ENCODE data around the gene NLN.
"Not testable (repeated sequence)": the region's sequence is repeated elsewhere in the genome, so short reads cannot be mapped to it uniquely, and the experiment has no call there.

NLN gene

DNA sequence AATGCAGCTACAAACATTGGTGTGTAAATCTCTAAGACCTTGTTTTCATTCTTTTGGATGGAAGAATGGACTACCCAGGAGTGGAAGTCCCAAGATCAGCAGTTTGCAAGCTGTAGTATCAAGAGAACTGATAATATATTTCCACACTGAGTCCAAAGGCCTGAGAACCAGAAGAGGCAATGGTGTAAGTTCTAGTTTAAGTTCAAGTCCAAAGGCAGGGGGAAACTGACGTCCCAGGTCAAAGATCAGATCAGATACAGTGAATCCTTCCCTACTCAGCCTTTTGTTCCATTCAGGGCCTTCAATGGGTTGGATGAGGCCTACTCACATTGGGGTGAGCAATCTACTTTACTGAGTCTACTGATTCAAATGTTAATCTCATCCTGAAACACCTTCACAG is 124.1 kb downstream of the NLN start:
- TF ChIP-seq CTCF (IDR thresholded peaks at IDR 0.05; ENCODE audit: extremely low read depth, missing control alignments): no peak
- no peak for DNase-seq (ENCODE audit: low spot score)

- not testable (repeated sequence) for DNase-seq (ENCODE audit: low spot score)
Observed at GRCh38 chr5:65847019-65847418, 125.0 kb downstream of the NLN start.

DNA sequence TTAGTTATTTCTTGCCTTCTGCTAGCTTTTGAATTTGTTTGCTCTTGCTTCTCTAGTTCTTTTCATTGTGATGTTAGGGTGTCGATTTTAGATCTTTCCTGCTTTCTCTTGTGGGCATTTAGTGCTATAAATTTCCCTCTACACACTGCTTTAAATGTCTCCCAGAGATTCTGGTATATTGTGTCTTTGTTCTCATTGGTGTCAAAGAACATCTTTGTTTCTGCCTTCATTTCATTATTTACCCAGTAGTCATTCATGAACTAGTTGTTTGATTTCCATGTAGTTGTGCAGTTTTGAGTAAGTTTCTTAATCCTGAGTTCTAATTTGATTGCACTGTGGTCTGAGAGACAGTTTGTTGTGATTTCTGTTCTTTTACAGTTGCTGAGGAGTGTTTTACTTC is 127.9 kb downstream of the NLN start:
- not testable (repeated sequence) for DNase-seq (ENCODE audit: low spot score)

- DNase-seq (ENCODE audit: low spot score): no peak
- TF ChIP-seq CTCF (IDR thresholded peaks at IDR 0.05; ENCODE audit: extremely low read depth, missing control alignments): no peak
Observed at GRCh38 chr5:65854925-65855324, 132.9 kb downstream of the NLN start.

DNA sequence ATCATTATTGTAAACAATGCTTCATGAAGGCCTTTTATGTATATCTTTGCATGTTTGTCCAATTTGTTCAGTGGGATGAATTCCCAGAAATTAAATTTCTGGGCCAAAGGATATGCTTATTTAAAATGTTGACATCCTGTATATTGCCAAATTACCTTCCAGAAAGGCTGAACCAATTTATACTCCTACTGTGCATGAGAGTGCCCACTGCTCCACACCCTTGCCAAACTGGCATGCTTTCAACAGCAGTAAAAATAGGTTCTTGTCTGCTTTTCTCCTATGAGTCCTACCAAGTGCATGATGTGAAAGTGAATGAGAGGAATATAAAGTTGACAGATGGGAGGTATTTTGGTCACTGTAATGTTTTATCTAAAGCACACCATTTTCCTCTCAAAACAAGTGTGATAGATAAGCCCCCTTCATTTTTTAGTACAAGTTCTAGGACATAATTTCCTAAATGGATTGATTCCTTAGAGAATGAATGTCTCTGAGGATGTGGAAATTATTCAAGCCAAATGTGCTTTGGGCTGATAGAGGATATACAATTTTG is 133.8 kb downstream of the NLN start:
- no peak for DNase-seq (ENCODE audit: low spot score)
- no peak for TF ChIP-seq CTCF (IDR thresholded peaks at IDR 0.05; ENCODE audit: extremely low read depth, missing control alignments)

DNA sequence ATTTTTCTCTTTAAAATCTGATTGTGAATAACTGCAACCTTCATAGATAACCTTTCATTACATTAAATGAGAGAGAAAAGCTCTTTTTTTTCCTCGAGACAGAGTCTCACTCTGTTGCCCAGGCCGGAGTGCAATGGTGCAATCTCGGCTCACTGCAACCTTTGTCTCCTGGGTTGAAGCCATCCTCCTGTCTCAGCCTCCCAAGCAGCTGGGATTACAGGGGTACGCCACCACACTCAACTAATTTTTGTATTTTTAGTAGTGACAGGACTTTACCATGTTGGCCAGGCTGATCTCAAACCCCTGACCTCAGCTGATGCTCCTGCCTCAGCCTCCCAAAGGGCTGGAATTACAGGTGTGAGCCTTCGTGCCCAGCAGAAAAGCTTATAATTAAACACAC is 134.5 kb downstream of the NLN start:
- no peak for TF ChIP-seq CTCF (IDR thresholded peaks at IDR 0.05; ENCODE audit: extremely low read depth, missing control alignments)
- DNase-seq (ENCODE audit: low spot score): no peak

- DNase-seq (ENCODE audit: low spot score): no peak
- TF ChIP-seq CTCF (IDR thresholded peaks at IDR 0.05; ENCODE audit: extremely low read depth, missing control alignments): no peak
Observed at GRCh38 chr5:65858316-65858715, 136.3 kb downstream of the NLN start.

DNA sequence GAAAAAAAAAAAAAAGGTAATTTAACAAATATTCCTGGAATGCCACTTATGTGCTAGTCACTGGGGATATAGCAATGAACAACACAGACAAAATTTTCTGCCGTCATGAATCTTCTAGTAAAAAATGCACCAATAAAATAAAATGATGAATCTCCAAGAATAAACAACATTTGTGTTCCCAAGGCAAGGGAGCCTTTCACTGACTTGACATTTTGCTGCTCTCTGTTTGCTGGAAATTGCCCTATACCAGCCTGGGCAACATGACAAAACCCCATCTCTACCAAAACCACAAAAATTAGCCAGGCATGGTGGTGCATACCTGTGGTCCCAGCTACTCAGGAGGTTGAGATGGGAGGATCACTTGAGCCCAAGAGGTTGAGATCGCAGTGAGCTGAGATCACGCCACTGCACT is 139.8 kb downstream of the NLN start:
- TF ChIP-seq CTCF (IDR thresholded peaks at IDR 0.05; ENCODE audit: extremely low read depth, missing control alignments): no peak
- no peak for DNase-seq (ENCODE audit: low spot score)

DNA sequence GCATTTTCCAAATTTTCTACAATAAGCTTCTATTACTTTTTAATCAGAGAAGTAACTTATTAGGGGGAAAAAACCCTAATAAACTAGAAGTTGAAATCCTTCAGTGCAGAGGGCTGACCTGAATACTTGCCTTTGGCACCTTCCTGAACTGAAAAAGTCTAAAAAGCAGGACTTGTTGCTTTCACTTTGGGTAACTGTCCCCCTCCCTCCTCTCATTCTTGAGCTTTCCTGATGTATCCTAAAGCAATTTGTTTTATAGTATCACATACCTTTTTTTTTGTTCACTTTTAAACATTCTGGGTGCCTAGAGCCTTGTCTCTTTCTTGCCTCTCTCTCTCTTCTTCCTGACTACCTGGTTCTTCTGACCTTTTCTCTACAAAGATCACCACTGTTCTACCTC is 140.4 kb downstream of the NLN start:
- no peak for DNase-seq (ENCODE audit: low spot score)
- TF ChIP-seq CTCF (IDR thresholded peaks at IDR 0.05; ENCODE audit: extremely low read depth, missing control alignments): no peak

Data from GM20000 (cell line).